Lower lobe of right lung (tissue), 2 donors: ENCODE results near the gene TAOK1. TPM values are rescaled to one million over a fixed set of nuclear protein-coding genes. Genes with fewer than 3 reads are reported as not detected.

ENCODE experiments used
- ATAC-seq, 2 donors: fragments of 200-7000 bp; cut with Tn5 transposase; one replicate each; pipeline ENCODE4 v1.9.1; 2020 to 2022; ENCODE audit warnings: mild to moderate bottlenecking in 2 of 2, moderate library complexity in 2 of 2
- DNase-seq: peaks from one replicate; pipeline ENCODE4 v3.0.0-alpha.2; 2020
- H3K27ac ChIP-seq: fragments of 200-600 bp; one replicate; pipeline ENCODE4 v1.8.0; 2022
- H3K27me3 ChIP-seq: fragments of 200-600 bp; one replicate; pipeline ENCODE4 v1.8.0; 2022; ENCODE audit warnings: low read depth
- H3K36me3 ChIP-seq: fragments of 200-600 bp; one replicate; pipeline ENCODE4 v1.8.0; 2022; ENCODE audit warnings: mild to moderate bottlenecking
- H3K4me1 ChIP-seq: fragments of 200-600 bp; one replicate; pipeline ENCODE4 v1.8.0; 2022
- H3K4me3 ChIP-seq: fragments of 200-600 bp; one replicate; pipeline ENCODE4 v1.8.0; 2022; ENCODE audit warnings: mild to moderate bottlenecking
- H3K9me3 ChIP-seq: fragments of 200-600 bp; one replicate; pipeline ENCODE4 v1.8.0; 2022
- CTCF ChIP-seq: fragments of 200-600 bp; IDR thresholded peaks from one replicate; pipeline ENCODE4 v1.8.0; 2022; ENCODE audit warnings: antibody characterized with exemption, mild to moderate bottlenecking
- intact Hi-C: fragments of 100-400 bp; cut with DNase I; formaldehyde crosslinking; loops from one replicate; pipeline ENCODE4 v1.11.0; 2022
- total RNA-seq: library from RNA; stranded (reverse); fragmentation: NEBNext Ultra II Directional; extraction: Animal tissue kit (Norgen Biotek cat#: 25700); gene quantifications from one replicate; pipeline ENCODE4 v1.2.1, GENCODE V29; 2021
- donor health status: DM: no; HTN: yes; CAD: no; lungs with severe emphysema.

TAOK1 gene
- total RNA-seq, 1 donor from 2014 or later, result 70.6 TPM

- Histone ChIP-seq H3K27me3 (no peaks in the 10 kb centered on the region), H3K9me3 (no peaks in the 10 kb centered on the region), H3K4me1 (peaks cover 63% of the 10 kb centered on the region), H3K36me3 (peaks cover 16% of the 10 kb centered on the region), H3K27ac (peak overlapping the region; percentile 87), H3K4me3 (peak overlapping the region; percentile 81)
- peak; percentile 74 for DNase-seq
- intact Hi-C loops, result no loop called here
- peak; percentile 29 to 34 for ATAC-seq
- TF ChIP-seq CTCF, result no peak
Observed at GRCh38 chr17:29565643-29566472, 175.7 kb downstream of the TAOK1 start.

- peaks cover 18% of the 10 kb centered on the region for H3K36me3 ChIP-seq
- TF ChIP-seq CTCF, result peak; percentile 9
- H3K9me3 ChIP-seq, result no peaks in the 10 kb centered on the region
- ATAC-seq (peak; percentile 77 to 81), DNase-seq (peak; percentile 87)
- no peaks in the 10 kb centered on the region for H3K27me3 ChIP-seq
- peaks cover 54% of the 10 kb centered on the region for H3K4me1 ChIP-seq
- peak within 1 kb of the TSS; percentile 81 for H3K4me3 ChIP-seq
- peak within 1 kb of the TSS; percentile 87 for H3K27ac ChIP-seq
- intact Hi-C loops, result no loop called here
Observed at GRCh38 chr17:29566473-29567303, 176.5 kb downstream of the TAOK1 start, which contains the start of gene ABHD15. Gene ABHD15, minus strand, starts transcription at chr17:29567037. Its CDS starts 71 bp downstream, at chr17:29566966.

GRCh38 chr17:29567304-29567553 is 177.1 kb downstream of the TAOK1 start:
- Histone ChIP-seq H3K4me1 (peaks cover 53% of the 10 kb centered on the region), H3K9me3 (no peaks in the 10 kb centered on the region), H3K27me3 (no peaks in the 10 kb centered on the region), H3K4me3 (peak overlapping the region; percentile 81), H3K27ac (peak overlapping the region; percentile 87), H3K36me3 (peaks cover 19% of the 10 kb centered on the region)
- no peak for TF ChIP-seq CTCF
- DNase-seq (no peak), ATAC-seq (peak; percentile 10 to 19)
- intact Hi-C loops, result no loop called here

- TF ChIP-seq CTCF, result peak; percentile 52
- intact Hi-C loops, result no loop called here
- DNase-seq (peak; percentile 84), ATAC-seq (peak; percentile 70 to 71)
- peak overlapping the region; percentile 87 for H3K27ac ChIP-seq
- H3K9me3 ChIP-seq, result no peaks in the 10 kb centered on the region
- peaks cover 53% of the 10 kb centered on the region for H3K4me1 ChIP-seq
- peak overlapping the region; percentile 81 for H3K4me3 ChIP-seq
- H3K27me3 ChIP-seq, result no peaks in the 10 kb centered on the region
- H3K36me3 ChIP-seq, result peaks cover 14% of the 10 kb centered on the region
Observed at GRCh38 chr17:29567554-29568330, 177.6 kb downstream of the TAOK1 start.
